ENCODE results near the gene KIF11. TPM values are rescaled to one million over a fixed set of nuclear protein-coding genes. Genes with fewer than 3 reads are reported as not detected.

KIF11 gene
- total RNA-seq, 1 donor from 2014 or later: 4.1 TPM

DNA sequence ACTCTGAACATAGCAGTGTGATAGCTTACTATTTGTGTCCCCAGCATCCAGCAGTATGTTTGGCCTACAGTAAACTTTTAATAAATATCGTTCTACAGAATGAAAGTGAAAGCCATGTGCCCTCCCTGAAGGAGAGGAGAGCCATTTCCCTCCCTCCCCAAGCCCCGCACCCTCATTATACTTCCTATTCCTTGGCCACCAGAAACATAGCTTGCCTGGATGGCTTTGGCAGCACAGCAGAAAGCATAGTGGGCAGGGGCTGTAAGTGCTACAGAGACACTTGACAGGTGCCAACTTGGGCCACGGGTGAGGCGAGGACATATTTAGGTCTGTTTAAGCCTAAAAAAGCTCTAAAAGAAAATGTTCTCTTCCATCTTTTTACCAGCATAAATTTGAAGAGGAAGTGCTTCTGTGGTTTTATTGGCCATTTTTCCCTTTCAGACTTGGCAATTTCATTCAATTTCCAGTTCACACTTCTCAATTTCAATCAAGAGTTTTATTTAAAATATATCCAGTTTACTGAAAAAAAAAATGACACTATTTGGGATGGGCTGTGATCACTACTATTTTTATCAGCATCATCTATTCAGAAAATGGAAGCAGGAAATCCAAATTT is 109.5 kb downstream of the KIF11 start:
- no peak for DNase-seq (ENCODE audit: low spot score)

Other genes with a start within 250 kb of the KIF11 start
- 28.4 TPM for gene IDE, start 19.0 kb upstream of the KIF11 start, total RNA-seq (ENCODE audit: insufficient read depth, low replicate concordance)
- 2.4 TPM for gene HHEX, start 96.8 kb downstream of the KIF11 start, total RNA-seq (ENCODE audit: insufficient read depth, low replicate concordance)